MV-4-11 (cell line): Measurements from ENCODE around the gene CCDC183.

Experiments
- DNase-seq: peaks from one replicate; lab custom pipeline; 2025; lab: John Stamatoyannopoulos, UW

Gene CCDC183

DNA sequence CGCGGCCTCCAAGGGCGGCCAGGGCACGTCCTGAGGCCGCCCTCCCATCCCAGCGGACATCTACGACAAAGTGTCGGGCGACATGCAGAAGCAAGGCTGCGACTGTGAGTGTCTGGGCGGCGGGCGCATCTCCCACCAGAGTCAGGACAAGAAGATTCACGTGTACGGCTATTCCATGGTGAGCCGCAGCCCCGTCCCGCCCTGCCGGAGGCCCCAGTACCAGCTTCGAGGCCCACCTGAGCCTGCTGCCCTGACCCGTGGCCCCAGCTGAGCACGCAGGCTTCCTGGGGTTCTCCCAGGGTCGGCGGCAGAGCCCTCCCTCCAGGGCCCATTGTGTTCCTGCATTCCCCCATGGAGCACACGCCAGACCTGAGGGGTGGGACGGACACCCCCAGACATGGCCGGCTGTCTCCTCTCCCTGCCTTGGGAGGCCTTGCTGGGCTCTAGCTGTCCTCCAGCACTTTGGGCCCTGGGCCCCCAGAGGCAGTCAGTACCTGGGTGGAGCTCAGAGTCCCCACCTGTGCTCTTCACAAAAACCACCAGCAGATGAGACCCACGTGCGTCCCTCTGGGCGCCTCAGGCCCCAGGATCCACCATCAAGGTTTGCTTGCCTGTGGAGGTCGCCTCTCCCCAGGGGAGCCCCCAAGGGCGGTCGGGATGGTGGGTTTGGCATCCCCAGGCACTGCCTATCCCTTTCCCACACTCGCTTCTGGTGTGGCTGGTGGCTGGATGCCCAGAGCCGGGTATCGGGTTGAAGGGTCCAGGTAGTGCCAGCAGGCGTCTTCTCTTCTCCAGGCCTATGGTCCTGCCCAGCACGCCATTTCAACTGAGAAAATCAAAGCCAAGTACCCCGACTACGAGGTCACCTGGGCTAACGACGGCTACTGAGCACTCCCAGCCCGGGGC, 54.1 kb downstream of the CCDC183 start:
- DNase-seq = no peak

DNA sequence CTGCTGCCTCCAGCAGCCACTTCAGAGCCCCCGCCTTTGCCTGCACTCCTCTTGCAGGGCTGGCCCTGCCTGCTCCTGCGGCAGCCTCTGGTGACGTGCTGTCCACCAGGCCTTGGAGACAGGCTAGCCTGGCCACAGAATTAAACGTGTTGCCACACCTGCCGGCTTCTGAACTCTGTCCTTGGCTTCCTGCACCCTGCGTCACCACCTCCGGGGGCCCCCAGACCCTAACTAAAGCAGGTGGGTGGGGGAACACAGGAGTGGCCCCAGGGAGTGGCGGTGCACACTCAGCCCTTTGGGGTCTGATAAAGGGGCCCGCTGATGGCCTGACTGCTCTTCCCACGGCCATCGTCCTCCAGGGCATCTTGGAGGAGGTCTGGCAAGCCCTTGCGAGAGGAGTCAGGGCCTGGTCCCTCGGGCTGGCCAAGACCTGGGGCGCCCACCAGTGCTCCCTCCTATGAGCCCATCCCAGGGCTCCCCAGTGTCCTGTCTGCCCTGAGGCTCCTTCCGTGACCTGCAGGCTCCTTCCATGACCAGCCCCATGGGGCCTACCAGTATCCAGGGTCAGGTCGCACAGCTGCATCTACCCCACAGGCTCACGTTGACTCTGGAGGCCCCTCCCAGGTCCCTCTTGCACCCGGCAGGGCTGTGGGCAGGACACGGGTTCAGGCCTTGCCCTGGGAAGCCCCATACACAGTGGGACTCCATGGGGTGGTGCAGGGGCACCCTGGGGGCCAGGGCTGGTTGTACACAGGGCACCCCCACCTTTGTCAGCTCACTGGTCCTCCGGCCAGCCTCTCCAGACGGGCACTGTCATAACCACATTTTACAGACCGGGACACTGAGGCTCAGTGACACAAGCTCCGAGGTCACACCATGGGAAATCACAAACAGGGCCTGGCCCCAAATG, 55.0 kb downstream of the CCDC183 start:
- DNase-seq = no peak

GRCh38 chr9:136851941-136852663, 56.0 kb downstream of the CCDC183 start, which contains the start of gene MAMDC4:
TSS of gene MAMDC4 (plus strand) at chr9:136852346. CDS start at chr9:136852417, 71 bp downstream.
- DNase-seq = no peak

DNA sequence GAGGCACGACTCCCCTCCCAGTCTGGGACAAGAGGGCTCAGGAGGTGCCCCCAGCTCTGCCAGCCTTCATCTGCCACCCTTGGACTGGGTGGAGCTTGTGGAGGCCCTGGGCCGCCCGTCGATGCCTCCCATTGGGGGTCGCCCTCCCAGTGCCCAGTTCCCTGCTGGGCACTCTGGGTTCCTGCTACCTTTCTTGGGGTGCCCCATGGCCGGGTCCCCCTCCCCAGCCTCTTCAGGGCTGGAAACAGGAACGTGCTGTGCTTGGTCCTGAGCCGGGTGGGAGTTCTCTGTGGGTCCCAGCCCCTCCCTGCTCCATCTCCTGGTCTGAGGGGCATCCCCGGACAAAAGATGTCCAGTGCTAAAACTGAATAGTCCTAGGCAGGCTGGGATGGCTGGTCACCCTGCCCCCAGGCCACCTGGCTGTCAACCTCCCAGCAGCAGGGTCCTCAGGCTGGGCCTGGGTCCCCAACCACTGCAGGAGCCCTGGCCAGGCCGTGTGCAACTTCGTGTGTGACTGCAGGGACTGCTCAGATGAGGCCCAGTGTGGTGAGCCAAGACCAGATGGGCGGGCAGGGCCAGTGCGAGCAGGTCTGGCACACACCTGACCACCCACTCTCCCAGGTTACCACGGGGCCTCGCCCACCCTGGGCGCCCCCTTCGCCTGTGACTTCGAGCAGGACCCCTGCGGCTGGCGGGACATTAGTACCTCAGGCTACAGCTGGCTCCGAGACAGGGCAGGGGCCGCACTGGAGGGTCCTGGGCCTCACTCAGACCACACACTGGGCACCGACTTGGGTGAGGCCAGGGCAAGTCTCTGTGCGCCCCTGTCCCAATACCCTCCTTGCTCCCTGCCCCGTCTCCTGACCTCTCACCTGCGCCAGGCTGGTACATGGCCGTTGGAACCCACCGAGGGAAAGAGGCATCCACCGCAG, 56.8 kb downstream of the CCDC183 start:
- no peak for DNase-seq

GRCh38 chr9:136853596-136854112, 57.5 kb downstream of the CCDC183 start:
- DNase-seq = no peak

GRCh38 chr9:136854113-136854841, 58.1 kb downstream of the CCDC183 start:
- no peak for DNase-seq

GRCh38 chr9:136854842-136855460, 58.8 kb downstream of the CCDC183 start:
- no peak for DNase-seq

- DNase-seq = no peak
Observed at GRCh38 chr9:136855461-136856078, 59.4 kb downstream of the CCDC183 start.

DNA sequence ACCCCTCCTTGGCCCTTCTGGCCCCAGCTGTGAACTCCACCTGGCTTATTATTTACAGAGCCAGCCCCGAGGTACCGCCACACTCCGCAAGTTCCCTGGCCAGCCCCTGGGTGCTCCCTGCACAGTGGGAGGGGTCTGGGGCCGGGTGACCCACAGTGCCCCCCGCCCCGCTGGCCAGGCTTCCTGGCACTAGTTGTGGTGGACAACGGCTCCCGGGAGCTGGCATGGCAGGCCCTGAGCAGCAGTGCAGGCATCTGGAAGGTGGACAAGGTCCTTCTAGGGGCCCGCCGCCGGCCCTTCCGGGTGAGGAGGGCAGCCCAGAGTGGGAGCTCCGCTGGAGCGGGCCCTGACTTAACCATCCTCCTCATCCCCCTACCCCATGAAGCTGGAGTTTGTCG, 59.9 kb downstream of the CCDC183 start:
- no peak for DNase-seq

DNA sequence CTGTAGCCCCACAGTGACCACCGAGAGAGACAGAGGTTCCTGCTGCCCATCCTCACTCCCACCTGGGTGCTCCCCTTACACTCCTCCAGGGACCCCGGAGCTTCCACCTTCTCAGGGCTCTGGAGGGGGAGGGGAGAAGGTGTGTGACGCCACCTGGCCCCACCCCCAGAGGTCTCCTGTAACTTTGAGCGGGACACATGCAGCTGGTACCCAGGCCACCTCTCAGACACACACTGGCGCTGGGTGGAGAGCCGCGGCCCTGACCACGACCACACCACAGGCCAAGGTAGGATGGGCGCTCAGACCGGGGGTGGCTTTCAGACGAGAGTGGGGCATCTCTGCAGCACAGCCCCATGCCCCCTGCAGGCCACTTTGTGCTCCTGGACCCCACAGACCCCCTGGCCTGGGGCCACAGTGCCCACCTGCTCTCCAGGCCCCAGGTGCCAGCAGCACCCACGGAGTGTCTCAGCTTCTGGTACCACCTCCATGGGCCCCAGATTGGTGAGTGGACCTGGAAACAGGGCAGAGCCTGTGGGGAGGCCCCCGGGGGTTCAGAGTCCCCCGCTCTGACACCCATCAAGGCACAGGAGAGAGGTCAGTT, 60.5 kb downstream of the CCDC183 start:
- no peak for DNase-seq

GRCh38 chr9:136857166-136857565, 61.0 kb downstream of the CCDC183 start:
- DNase-seq = no peak
